ENCODE data around the gene DLST.

DNA sequence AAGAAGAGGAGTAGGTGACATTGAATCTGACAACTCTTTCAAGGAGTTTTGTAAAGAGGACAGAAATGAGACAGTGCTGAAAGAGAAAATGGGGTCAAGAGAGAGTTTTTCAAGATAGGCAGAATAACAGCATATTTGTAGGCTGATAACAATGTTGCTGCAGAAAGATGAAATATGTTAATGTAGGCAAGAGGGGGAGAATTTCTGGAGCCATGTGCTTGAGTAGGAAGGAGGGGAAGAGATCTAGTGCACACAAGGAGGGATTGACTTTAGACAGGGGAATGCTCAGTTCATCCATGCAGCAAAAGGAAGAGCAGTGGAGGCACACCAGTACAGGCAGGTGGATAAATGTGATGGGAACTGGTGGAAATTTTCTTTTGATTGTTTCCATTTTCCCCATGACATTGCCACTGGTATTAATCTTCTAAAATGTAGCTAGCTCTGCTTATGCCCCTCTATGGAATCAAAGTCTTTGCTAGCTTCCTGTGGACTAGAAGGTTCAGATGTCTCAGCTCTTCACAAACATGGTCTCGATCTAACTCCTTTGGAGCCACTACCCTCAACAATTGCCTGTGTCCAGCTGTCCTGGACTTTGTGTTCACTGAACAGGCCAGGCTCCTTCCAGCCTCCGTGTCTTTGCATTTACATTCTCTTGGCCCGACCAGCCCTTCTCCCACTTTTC lies 14.9 kb upstream of the DLST start:
- TF ChIP-seq, protein P1, sequence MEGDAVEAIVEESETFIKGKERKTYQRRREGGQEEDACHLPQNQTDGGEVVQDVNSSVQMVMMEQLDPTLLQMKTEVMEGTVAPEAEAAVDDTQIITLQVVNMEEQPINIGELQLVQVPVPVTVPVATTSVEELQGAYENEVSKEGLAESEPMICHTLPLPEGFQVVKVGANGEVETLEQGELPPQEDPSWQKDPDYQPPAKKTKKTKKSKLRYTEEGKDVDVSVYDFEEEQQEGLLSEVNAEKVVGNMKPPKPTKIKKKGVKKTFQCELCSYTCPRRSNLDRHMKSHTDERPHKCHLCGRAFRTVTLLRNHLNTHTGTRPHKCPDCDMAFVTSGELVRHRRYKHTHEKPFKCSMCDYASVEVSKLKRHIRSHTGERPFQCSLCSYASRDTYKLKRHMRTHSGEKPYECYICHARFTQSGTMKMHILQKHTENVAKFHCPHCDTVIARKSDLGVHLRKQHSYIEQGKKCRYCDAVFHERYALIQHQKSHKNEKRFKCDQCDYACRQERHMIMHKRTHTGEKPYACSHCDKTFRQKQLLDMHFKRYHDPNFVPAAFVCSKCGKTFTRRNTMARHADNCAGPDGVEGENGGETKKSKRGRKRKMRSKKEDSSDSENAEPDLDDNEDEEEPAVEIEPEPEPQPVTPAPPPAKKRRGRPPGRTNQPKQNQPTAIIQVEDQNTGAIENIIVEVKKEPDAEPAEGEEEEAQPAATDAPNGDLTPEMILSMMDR (conservative IDR thresholded peaks at IDR 0.05 in 1 of 2, IDR thresholded peaks at IDR 0.05 in 1 of 2; ENCODE audit: low read depth in 1 of 2, low read length in 2 of 2): no peak
- TF ChIP-seq EZH2 (IDR thresholded peaks at IDR 0.05; ENCODE audit: low read length, missing control alignments): no peak

Data from fibroblast of lung (primary cell).